Measurements from ENCODE around the gene CYP11A1. TPM values are rescaled to one million over a fixed set of nuclear protein-coding genes. Genes with fewer than 3 reads are reported as not detected.

CYP11A1 gene
- polyA plus RNA-seq, 2 of the 4 experiments (the other 2 are of a cell fraction): 0.06 TPM; not detected in 1

GRCh38 chr15:74307827-74308811 is 59.3 kb downstream of the CYP11A1 start (continued):
- TF ChIP-seq CTCF (IDR thresholded peaks at IDR 0.05): peak; percentile 67
- TF ChIP-seq BCL3 (IDR thresholded peaks at IDR 0.05): no peak
- peak; percentile 69 for TF ChIP-seq SMC3 (IDR thresholded peaks at IDR 0.05)
- TF ChIP-seq HOXA7 (CRISPR knock-in tag; IDR thresholded peaks at IDR 0.05): no peak
- peak; percentile 85 to 87 for TF ChIP-seq RAD21 (conservative IDR thresholded peaks at IDR 0.05 in 1 of 2, IDR thresholded peaks at IDR 0.05 in 1 of 2)
- TF ChIP-seq BHLHE40 (IDR thresholded peaks at IDR 0.05; ENCODE audit: low read depth, low read length): no peak
- no peak for TF ChIP-seq GATA3 (IDR thresholded peaks at IDR 0.05; ENCODE audit: borderline replicate concordance)
- no peak for TF ChIP-seq ESRRA (IDR thresholded peaks at IDR 0.05; ENCODE audit: borderline replicate concordance, low read length)

GRCh38 chr15:74306781-74307217 is 60.6 kb downstream of the CYP11A1 start:
- ATAC-seq (no peak), FAIRE-seq (no peak), DNase-seq (ENCODE audit: low read depth in 1 of 2, low spot score in 1 of 2) (no peak)
- Histone ChIP-seq H3K4me3 (no peak overlapping the region), H3K27ac (peak overlapping the region in 1 of 2 experiments; percentile 56; a peak in 2 of 6 replicates), H3K9me3 (no peaks in the 10 kb centered on the region), H3K4me2 (0 out of 3 replicates have a peak overlapping the region, but pooled peaks have one; percentile 43), H3K4me1 (peaks cover 21% of the 10 kb centered on the region)
- 53% methylated on average over 7 of the region's 10 CpGs for WGBS (ENCODE audit: missing lambda C conversion rate)
- TF ChIP-seq, protein P1, sequence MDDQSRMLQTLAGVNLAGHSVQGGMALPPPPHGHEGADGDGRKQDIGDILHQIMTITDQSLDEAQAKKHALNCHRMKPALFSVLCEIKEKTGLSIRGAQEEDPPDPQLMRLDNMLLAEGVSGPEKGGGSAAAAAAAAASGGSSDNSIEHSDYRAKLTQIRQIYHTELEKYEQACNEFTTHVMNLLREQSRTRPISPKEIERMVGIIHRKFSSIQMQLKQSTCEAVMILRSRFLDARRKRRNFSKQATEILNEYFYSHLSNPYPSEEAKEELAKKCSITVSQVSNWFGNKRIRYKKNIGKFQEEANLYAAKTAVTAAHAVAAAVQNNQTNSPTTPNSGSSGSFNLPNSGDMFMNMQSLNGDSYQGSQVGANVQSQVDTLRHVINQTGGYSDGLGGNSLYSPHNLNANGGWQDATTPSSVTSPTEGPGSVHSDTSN (IDR thresholded peaks at IDR 0.05): no peak
- TF ChIP-seq SREBF2 (IDR thresholded peaks at IDR 0.05) (no peak), ZFP36 (IDR thresholded peaks at IDR 0.05; ENCODE audit: borderline replicate concordance, partially characterized antibody) (no peak), KDM1A (IDR thresholded peaks at IDR 0.05; ENCODE audit: low read depth) (no peak), TFCP2L1 (CRISPR knock-in tag; IDR thresholded peaks at IDR 0.05) (no peak), MYC (IDR thresholded peaks at IDR 0.05; ENCODE audit: borderline replicate concordance, low read length) (no peak)
- ChIA-PET CTCF (interaction anchor here (0.8 to 10.1 kb wide), 24 partner anchors 9 to 405 kb away, joined by 3 to 174 read pairs (median 8); partner anchors contain the start of genes ISLR and STRA6), POLR2A (interaction anchor here (1.7 kb wide), 1 partner anchor 132 kb away, joined by 3 read pairs; no protein-coding TSS in a partner anchor)

DNA sequence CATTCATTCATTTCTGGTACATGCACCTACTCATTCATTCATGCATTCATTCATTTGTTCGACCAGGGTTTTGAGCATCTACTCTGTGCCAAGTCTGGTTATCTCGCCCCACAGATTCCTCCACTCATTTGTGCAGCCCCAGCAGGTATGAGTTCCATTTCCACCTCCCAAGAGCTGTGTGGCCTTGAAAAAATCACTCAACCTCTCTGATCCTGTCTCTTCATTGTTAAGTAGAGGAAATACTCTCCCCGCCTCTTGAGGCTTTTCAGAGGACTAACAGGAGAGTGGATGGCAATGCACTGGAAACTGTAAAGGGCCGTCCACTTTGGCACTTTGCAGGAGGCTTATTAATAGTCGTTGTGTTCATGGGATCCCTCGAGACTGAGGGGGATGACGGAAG is 61.8 kb downstream of the CYP11A1 start:
- Histone ChIP-seq H3K4me3 (no peak overlapping the region), H3K9me3 (no peaks in the 10 kb centered on the region), H3K4me1 (peaks cover 21% of the 10 kb centered on the region), H3K27ac (no peak overlapping the region), H3K4me2 (no peak overlapping the region)
- ATAC-seq: no peak
- ChIA-PET POLR2A (no interaction called here), CTCF (interaction anchor here (1.1 to 3.2 kb wide), 3 partner anchors 15 to 178 kb away, joined by 4 to 15 read pairs (median 4); no protein-coding TSS in a partner anchor)
- no peak for DNase-seq (ENCODE audit: low read depth in 1 of 2, low spot score in 1 of 2)
- no peak for FAIRE-seq
- WGBS (ENCODE audit: missing lambda C conversion rate): 78% methylated on average over 7 of the region's 7 CpGs
- TF ChIP-seq NR3C1 (IDR thresholded peaks at IDR 0.05) (no peak), KDM1A (IDR thresholded peaks at IDR 0.05; ENCODE audit: low read depth) (peak; percentile 40; the same call in 1 of the 2 replicates), HOXB5 (CRISPR knock-in tag; IDR thresholded peaks at IDR 0.05) (no peak), FOXS1 (CRISPR knock-in tag; IDR thresholded peaks at IDR 0.05) (no peak), HOXA7 (CRISPR knock-in tag; IDR thresholded peaks at IDR 0.05) (no peak), REST (IDR thresholded peaks at IDR 0.05) (no peak), CHD2 (IDR thresholded peaks at IDR 0.05; ENCODE audit: low read length, partially characterized antibody) (no peak)
